Gastrocnemius medialis (tissue), 4 donors: ENCODE results near the gene ARHGAP25.

Experiments
- POLR2A ChIP-seq, 2 donors: fragments of 450-650 bp; IDR thresholded peaks; one replicate each; pipeline ENCODE4 v1.6.1; 2017; ENCODE audit warnings: antibody characterized with exemption in 2 of 2, mild to moderate bottlenecking in 2 of 2, moderate library complexity in 2 of 2
- TF ChIP-seq, protein P1 (sequence below), 5 experiments: fragments of 450-650 bp in 3 of 5; fragments of 200-600 bp in 2 of 5; sonication (generic) in 2 of 5; IDR thresholded peaks in 4 of 5; conservative IDR thresholded peaks in 1 of 5; 1 replicate in 4 of 5; 2 replicates in 1 of 5; pipeline ENCODE4 v1.5.1; 2016 to 2019; ENCODE audit warnings: antibody characterized with exemption in 5 of 5, mild to moderate bottlenecking in 3 of 5, moderate library complexity in 3 of 5

DNA sequence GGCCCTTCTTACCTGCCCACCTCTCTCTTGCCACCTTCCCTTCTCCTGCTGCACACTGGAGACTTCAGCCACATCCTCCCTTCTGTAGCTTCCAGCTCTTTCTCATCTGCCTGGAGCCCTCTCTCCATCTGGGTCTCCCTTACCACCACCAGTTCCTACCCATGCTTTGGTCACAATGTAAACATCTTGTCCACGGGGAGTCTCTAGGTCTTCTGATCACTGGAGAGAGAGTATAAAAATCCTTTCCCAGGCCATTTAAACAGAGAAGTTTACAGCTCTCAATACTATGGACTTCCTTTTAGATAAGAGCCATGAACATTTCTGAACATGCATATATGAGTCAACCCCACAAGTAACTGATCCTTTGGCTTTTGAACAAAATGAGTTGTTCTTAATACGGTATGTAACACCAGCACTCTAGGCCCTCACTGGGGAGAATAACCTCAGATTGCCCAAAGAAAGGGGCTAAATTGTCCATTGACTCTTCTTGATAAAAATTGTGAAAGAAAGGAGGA lies 5.8 kb downstream of the ARHGAP25 start:
- TF ChIP-seq, protein P1, sequence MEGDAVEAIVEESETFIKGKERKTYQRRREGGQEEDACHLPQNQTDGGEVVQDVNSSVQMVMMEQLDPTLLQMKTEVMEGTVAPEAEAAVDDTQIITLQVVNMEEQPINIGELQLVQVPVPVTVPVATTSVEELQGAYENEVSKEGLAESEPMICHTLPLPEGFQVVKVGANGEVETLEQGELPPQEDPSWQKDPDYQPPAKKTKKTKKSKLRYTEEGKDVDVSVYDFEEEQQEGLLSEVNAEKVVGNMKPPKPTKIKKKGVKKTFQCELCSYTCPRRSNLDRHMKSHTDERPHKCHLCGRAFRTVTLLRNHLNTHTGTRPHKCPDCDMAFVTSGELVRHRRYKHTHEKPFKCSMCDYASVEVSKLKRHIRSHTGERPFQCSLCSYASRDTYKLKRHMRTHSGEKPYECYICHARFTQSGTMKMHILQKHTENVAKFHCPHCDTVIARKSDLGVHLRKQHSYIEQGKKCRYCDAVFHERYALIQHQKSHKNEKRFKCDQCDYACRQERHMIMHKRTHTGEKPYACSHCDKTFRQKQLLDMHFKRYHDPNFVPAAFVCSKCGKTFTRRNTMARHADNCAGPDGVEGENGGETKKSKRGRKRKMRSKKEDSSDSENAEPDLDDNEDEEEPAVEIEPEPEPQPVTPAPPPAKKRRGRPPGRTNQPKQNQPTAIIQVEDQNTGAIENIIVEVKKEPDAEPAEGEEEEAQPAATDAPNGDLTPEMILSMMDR (IDR thresholded peaks at IDR 0.05 in 4 of 5, conservative IDR thresholded peaks at IDR 0.05 in 1 of 5): no peak
- no peak for TF ChIP-seq POLR2A (IDR thresholded peaks at IDR 0.05)
